ENCODE data around the gene BICD1. TPM values are rescaled to one million over a fixed set of nuclear protein-coding genes. Genes with fewer than 3 reads are reported as not detected.
A peak's percentile ranks its signal among the peaks of the same experiment; 100 is the strongest.

Gene BICD1
- total and polyA plus RNA-seq, 7 donors = 0.60 to 16.0 (median 9.4) TPM

GRCh38 chr12:32270818-32271710 lies 164.4 kb downstream of the BICD1 start:
- intact Hi-C loops (cut with DNase I) = no loop called here
- 63 to 69% methylated on average over 10 of the region's 10 CpGs for WGBS, 2 donors
- H3K36me3 ChIP-seq = no peaks in the 10 kb centered on the region
- H3K9me3 ChIP-seq = no peaks in the 10 kb centered on the region
- peak overlapping the region in 2 of 4 donors; percentile 50 for H3K27ac ChIP-seq
- peaks cover 0 to 26% (median 23%) of the 10 kb centered on the region in 4 donors for H3K4me1 ChIP-seq
- no peak overlapping the region for H3K4me3 ChIP-seq
- no peak for TF ChIP-seq POLR2A (IDR thresholded peaks at IDR 0.05)
- no peak for TF ChIP-seq EP300 (IDR thresholded peaks at IDR 0.05)
- no peak for TF ChIP-seq CTCF (IDR thresholded peaks at IDR 0.05)
- TF ChIP-seq POLR2AphosphoS5 (IDR thresholded peaks at IDR 0.05) = no peak
- no peaks in the 10 kb centered on the region for H3K27me3 ChIP-seq
- DNase-seq = no peak

DNA sequence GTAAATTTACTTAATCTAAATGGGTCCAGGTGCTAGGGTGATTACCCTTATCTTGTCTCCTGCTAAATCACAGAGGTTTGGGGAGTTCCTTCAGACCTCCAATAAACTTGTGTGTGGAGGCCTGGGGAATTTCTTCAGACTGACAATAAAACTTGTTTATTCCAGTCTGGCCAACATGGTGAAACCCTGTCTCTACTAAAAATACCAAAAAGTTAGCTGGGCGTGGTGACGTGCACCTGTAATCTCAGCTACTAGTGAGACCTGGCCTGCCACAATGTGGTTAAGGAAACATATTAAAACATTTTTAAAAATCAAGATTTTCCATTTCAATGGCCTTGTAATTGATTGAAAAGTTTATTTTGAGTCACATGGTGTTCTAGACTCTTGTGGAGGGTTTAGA lies 165.8 kb downstream of the BICD1 start:
- Histone ChIP-seq H3K36me3 (no peaks in the 10 kb centered on the region), H3K4me3 (no peak overlapping the region), H3K27me3 (no peaks in the 10 kb centered on the region), H3K27ac (peak overlapping the region in 2 of 4 donors; percentile 5 to 50), H3K9me3 (no peaks in the 10 kb centered on the region), H3K4me1 (peaks cover 0 to 26% (median 23%) of the 10 kb centered on the region in 4 donors)
- WGBS, 2 donors = 21 to 57% methylated on average over 2 of the region's 2 CpGs
- no peak for DNase-seq
- TF ChIP-seq POLR2A (IDR thresholded peaks at IDR 0.05) (no peak), POLR2AphosphoS5 (IDR thresholded peaks at IDR 0.05) (no peak), CTCF (IDR thresholded peaks at IDR 0.05) (no peak), EP300 (IDR thresholded peaks at IDR 0.05) (no peak)
- intact Hi-C loops (cut with DNase I) = no loop called here

GRCh38 chr12:32273063-32273522 lies 166.4 kb downstream of the BICD1 start:
- no peak for DNase-seq
- intact Hi-C loops (cut with DNase I) = no loop called here
- TF ChIP-seq EP300 (IDR thresholded peaks at IDR 0.05) (no peak), POLR2AphosphoS5 (IDR thresholded peaks at IDR 0.05) (no peak), POLR2A (IDR thresholded peaks at IDR 0.05) (no peak), CTCF (IDR thresholded peaks at IDR 0.05) (no peak)
- Histone ChIP-seq H3K9me3 (no peaks in the 10 kb centered on the region), H3K36me3 (no peaks in the 10 kb centered on the region), H3K4me1 (peaks cover 0 to 26% (median 23%) of the 10 kb centered on the region in 4 donors), H3K4me3 (no peak overlapping the region), H3K27ac (no peak overlapping the region), H3K27me3 (no peaks in the 10 kb centered on the region)
- 47 to 61% methylated on average over 4 of the region's 4 CpGs for WGBS, 2 donors

- no peak for DNase-seq
- Histone ChIP-seq H3K27ac (no peak overlapping the region), H3K4me1 (peaks cover 0 to 26% (median 23%) of the 10 kb centered on the region in 4 donors), H3K36me3 (no peaks in the 10 kb centered on the region), H3K4me3 (no peak overlapping the region), H3K27me3 (no peaks in the 10 kb centered on the region), H3K9me3 (no peaks in the 10 kb centered on the region)
- TF ChIP-seq EP300 (IDR thresholded peaks at IDR 0.05) (no peak), POLR2A (IDR thresholded peaks at IDR 0.05) (no peak), POLR2AphosphoS5 (IDR thresholded peaks at IDR 0.05) (no peak), CTCF (IDR thresholded peaks at IDR 0.05) (no peak)
- intact Hi-C loops (cut with DNase I) = no loop called here
- 44 to 76% methylated on average over 7 of the region's 7 CpGs for WGBS, 2 donors
Observed at GRCh38 chr12:32273712-32274111, 167.1 kb downstream of the BICD1 start.
